ENCODE data around the gene TMF1.

GRCh38 chr3:68999158-68999557 is 53.0 kb downstream of the TMF1 start:
- no peak for TF ChIP-seq EZH2 (IDR thresholded peaks at IDR 0.05)
- TF ChIP-seq POLR2AphosphoS5 (IDR thresholded peaks at IDR 0.05; ENCODE audit: borderline replicate concordance, low read depth, low read length): no peak

Data from SK-N-MC (cell line).